Activated CD4-positive, CD25-positive, alpha-beta regulatory T cell treated with anti-CD3 and anti-CD28 coated beads, Interleukin-2, amount 50 U/mL, for 16 hours (primary cell): ENCODE results near the gene DRD2.

Experiments used
- DNase-seq: peaks from one replicate; pipeline ENCODE4 v3.0.0-alpha.2; 2020; ENCODE audit warnings: low read depth, low spot score

DRD2 gene

GRCh38 chr11:113372309-113372708 is 102.9 kb downstream of the DRD2 start:
- no peak for DNase-seq

GRCh38 chr11:113370634-113371033 is 104.6 kb downstream of the DRD2 start:
- no peak for DNase-seq

GRCh38 chr11:113369411-113369810 is 105.8 kb downstream of the DRD2 start:
- no peak for DNase-seq

- DNase-seq: no peak
These were observed 109.3 kb downstream of the DRD2 start for GRCh38 chr11:113365895-113366294.

GRCh38 chr11:113363996-113364641 is 111.1 kb downstream of the DRD2 start:
- DNase-seq: no peak

- no peak for DNase-seq
These were observed 111.8 kb downstream of the DRD2 start for GRCh38 chr11:113363406-113363805.
